ENCODE results near the gene WDR7. TPM values are rescaled to one million over a fixed set of nuclear protein-coding genes. Genes with fewer than 3 reads are reported as not detected.
A peak's percentile ranks its signal among the peaks of the same experiment; 100 is the strongest.

Gene WDR7
- total and polyA plus RNA-seq, 10 of the 15 experiments (the other 5 are each of a cell fraction or from before 2014, with no cell fraction given), result 2.8 to 16.5 (median 11.7) TPM

DNA sequence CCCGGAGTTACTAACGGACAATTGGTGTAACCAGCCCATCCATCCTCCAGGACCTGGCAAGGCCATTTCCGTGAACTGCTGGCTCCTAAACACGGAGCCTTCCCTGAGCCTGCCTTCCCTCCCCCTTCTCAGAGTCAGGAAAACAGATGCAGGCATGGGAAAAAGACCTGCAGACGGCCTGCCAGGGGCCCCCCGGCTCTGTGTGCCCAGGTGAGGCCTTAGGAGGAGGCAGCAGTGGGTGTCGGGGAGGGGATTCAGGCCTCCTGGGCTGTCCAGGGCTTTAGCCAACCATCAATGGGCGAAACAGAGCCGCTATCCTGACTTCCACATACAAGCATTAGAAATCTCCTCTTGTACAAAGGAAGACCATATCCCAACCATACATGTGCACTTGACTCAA, 427.5 kb downstream of the WDR7 start (continued):
- TF ChIP-seq, protein P1, sequence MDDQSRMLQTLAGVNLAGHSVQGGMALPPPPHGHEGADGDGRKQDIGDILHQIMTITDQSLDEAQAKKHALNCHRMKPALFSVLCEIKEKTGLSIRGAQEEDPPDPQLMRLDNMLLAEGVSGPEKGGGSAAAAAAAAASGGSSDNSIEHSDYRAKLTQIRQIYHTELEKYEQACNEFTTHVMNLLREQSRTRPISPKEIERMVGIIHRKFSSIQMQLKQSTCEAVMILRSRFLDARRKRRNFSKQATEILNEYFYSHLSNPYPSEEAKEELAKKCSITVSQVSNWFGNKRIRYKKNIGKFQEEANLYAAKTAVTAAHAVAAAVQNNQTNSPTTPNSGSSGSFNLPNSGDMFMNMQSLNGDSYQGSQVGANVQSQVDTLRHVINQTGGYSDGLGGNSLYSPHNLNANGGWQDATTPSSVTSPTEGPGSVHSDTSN (IDR thresholded peaks at IDR 0.05; ENCODE audit: insufficient replicate concordance, low read depth, low read length), result no peak
- TF ChIP-seq YBX1 (IDR thresholded peaks at IDR 0.05) (no peak), CHD4 (IDR thresholded peaks at IDR 0.05) (no peak)

DNA sequence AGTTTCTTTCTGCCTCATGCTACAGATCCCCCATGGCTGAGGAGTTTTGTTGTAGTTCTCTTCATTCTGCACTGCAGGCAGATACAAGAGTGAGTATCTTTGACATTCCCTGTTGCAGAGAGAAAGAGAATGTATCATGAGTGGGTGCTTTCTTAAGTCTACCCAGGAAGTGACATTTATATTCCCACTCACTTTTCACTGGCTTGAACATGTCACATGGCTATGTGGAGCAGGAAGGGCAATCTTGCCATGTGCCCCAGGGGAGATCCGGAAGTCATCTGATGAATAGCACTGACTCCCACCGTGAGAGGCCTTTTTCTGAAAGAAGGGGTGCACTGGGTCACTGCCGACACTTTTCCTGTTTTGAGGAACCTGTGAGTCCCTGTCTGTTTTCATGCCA, 429.3 kb downstream of the WDR7 start:
- no peaks in the 10 kb centered on the region for H3K79me2 ChIP-seq (ENCODE audit: control insufficient read depth, insufficient read depth, low read length)
- H3K4me3 ChIP-seq, result no peak overlapping the region
- peaks cover 8% of the 10 kb centered on the region; the same call in 1 of the 3 replicates for H3K9me3 ChIP-seq (replicated peaks; ENCODE audit: control insufficient read depth, insufficient read depth, low read length)
- intact Hi-C loops (cut with micrococcal nuclease; ENCODE audit: unreplicated experiment) (no loop called here), in situ Hi-C loops (cut with MboI) (no loop called here)
- H3K9ac ChIP-seq (ENCODE audit: control insufficient read depth, insufficient read depth, low read length), result no peak overlapping the region
- CTCF ChIA-PET, result no interaction called here
- BruUV-seq (replicated peaks), result no TSS peak
- 100% methylated on average over 3 of the region's 3 CpGs for WGBS (ENCODE audit: insufficient coverage, insufficient replicate concordance, low lambda C conversion rate, missing lambda C conversion rate)
- no peak overlapping the region for H3K4me2 ChIP-seq (ENCODE audit: control insufficient read depth, insufficient read depth)
- H3K27me3 ChIP-seq (replicated peaks in 1 of 2; ENCODE audit: control insufficient read depth in 2 of 2, insufficient read depth in 2 of 2, low read length in 1 of 2), result no peaks in the 10 kb centered on the region; a peak in 1 of 4 replicates
- FAIRE-seq (no peak), ATAC-seq (no peak), DNase-seq (ENCODE audit: low read depth, low spot score) (no peak)
- RAD21 ChIA-PET (ENCODE audit: unreplicated experiment), result no interaction called here
- POLR2A ChIA-PET, result no interaction called here
- H3K36me3 ChIP-seq (ENCODE audit: control insufficient read depth in 2 of 2, insufficient read depth in 2 of 2, low read length in 1 of 2), result no peaks in the 10 kb centered on the region
- TF ChIP-seq NFYB (IDR thresholded peaks at IDR 0.05; ENCODE audit: insufficient read depth, low read depth, low read length) (0 out of 2 replicates have a peak, but pooled peaks have one; percentile 41), FOXM1 (IDR thresholded peaks at IDR 0.05; ENCODE audit: low read depth, low read length) (no peak)
- H3K27ac ChIP-seq (ENCODE audit: control insufficient read depth, insufficient read depth), result no peak overlapping the region
- H2AFZ ChIP-seq (ENCODE audit: control insufficient read depth, low read depth, low read length), result no peak overlapping the region
- SMC1A ChIA-PET (ENCODE audit: uncharacterized antibody, unreplicated experiment), result no interaction called here
- no peaks in the 10 kb centered on the region for H4K20me1 ChIP-seq (ENCODE audit: control insufficient read depth, insufficient read depth)
- peaks cover 45% of the 10 kb centered on the region for H3K4me1 ChIP-seq (ENCODE audit: control insufficient read depth, insufficient read depth, low read length)
